Neural progenitor cell (in vitro differentiated cells): Measurements from ENCODE around the gene PDE6B. TPM values are rescaled to one million over a fixed set of nuclear protein-coding genes. Genes with fewer than 3 reads are reported as not detected.
A peak's percentile ranks its signal among the peaks of the same experiment; 100 is the strongest.

Experiments
- DNase-seq: peaks from one replicate; pipeline ENCODE4 v3.0.0-alpha.2; 2016; ENCODE audit warnings: low spot score
- H2AFZ ChIP-seq: fragments of 200-600 bp; sonication (generic); replicated peaks from 2 replicates; pipeline ENCODE4 v1.6.1; 2016; ENCODE audit warnings: antibody characterized with exemption
- H3F3A ChIP-seq: fragments of 200-600 bp; sonication (generic); 2 replicates; pipeline ENCODE4 v1.6.1; 2016; ENCODE audit warnings: antibody characterized with exemption, low read depth
- H3K27ac ChIP-seq: fragments of 200-600 bp; sonication (generic); 2 replicates; pipeline ENCODE4 v1.5.1; 2016; ENCODE audit warnings: mild to moderate bottlenecking
- H3K27me3 ChIP-seq: fragments of 200-600 bp; sonication (generic); 2 replicates; pipeline ENCODE4 v1.6.1; 2016; ENCODE audit warnings: mild to moderate bottlenecking, moderate library complexity
- H3K36me3 ChIP-seq: fragments of 200-600 bp; sonication (generic); 2 replicates; pipeline ENCODE4 v1.5.1; 2016
- H3K4me1 ChIP-seq: fragments of 200-600 bp; sonication (generic); 2 replicates; pipeline ENCODE4 v1.6.1; 2016; ENCODE audit warnings: mixed run types
- H3K4me2 ChIP-seq: fragments of 200-600 bp; sonication (generic); 2 replicates; pipeline ENCODE4 v1.6.1; 2016
- H3K4me3 ChIP-seq: fragments of 200-600 bp; sonication (generic); 2 replicates; pipeline ENCODE4 v1.5.1; 2016
- H3K79me2 ChIP-seq: fragments of 200-600 bp; sonication (generic); 2 replicates; pipeline ENCODE4 v1.6.1; 2016; ENCODE audit warnings: low read depth
- H3K9ac ChIP-seq: fragments of 200-600 bp; sonication (generic); 2 replicates; pipeline ENCODE4 v1.6.1; 2016
- H3K9me3 ChIP-seq: fragments of 200-600 bp; sonication (generic); 2 replicates; pipeline ENCODE4 v1.5.1; 2016; ENCODE audit warnings: low read depth
- H4K20me1 ChIP-seq: fragments of 200-600 bp; sonication (generic); 2 replicates; pipeline ENCODE4 v1.6.1; 2016; ENCODE audit warnings: low read depth
- H3K27ac Mint-ChIP-seq: 3 replicates; pipeline ENCODE4 v1.8.0; 2021; ENCODE audit warnings: mixed read lengths
- H3K27me3 Mint-ChIP-seq: 2 replicates; pipeline ENCODE4 v1.8.0; 2022; ENCODE audit warnings: low read depth, mild to moderate bottlenecking, inconsistent platforms, moderate library complexity, mixed read lengths; ENCODE audit not compliant: insufficient read depth
- H3K36me3 Mint-ChIP-seq: 3 replicates; pipeline ENCODE4 v1.8.0; 2021; ENCODE audit warnings: mixed read lengths
- H3K4me1 Mint-ChIP-seq: 3 replicates; pipeline ENCODE4 v1.8.0; 2021; ENCODE audit warnings: mixed read lengths
- H3K4me3 Mint-ChIP-seq: 3 replicates; pipeline ENCODE4 v1.8.0; 2021; ENCODE audit warnings: mild to moderate bottlenecking, moderate library complexity, mixed read lengths
- H3K9me3 Mint-ChIP-seq: 3 replicates; pipeline ENCODE4 v1.8.0; 2020; ENCODE audit warnings: mixed read lengths
- EZH2 ChIP-seq: fragments of 200-600 bp; sonication (generic); IDR thresholded peaks from 2 replicates; pipeline ENCODE4 v1.6.1; 2017; ENCODE audit warnings: antibody characterized with exemption, mild to moderate bottlenecking, moderate library complexity
- EZH2phosphoT487 ChIP-seq: fragments of 200-600 bp; sonication (generic); IDR thresholded peaks from 2 replicates; pipeline ENCODE4 v1.6.1; 2017; ENCODE audit warnings: antibody characterized with exemption
- total RNA-seq: library from RNA; depleted of rRNA; stranded (reverse); fragments of >200 nt; gene quantifications from 2 replicates; pipeline ENCODE4 v1.2.3, GENCODE V29; 2015; ENCODE audit warnings: low replicate concordance
- TF ChIP-seq, protein P1 (sequence below): fragments of 200-600 bp; sonication (generic); IDR thresholded peaks from 2 replicates; pipeline ENCODE4 v1.5.1; 2017; ENCODE audit warnings: antibody characterized with exemption, mild to moderate bottlenecking

PDE6B gene
- total RNA-seq, 1 donor from 2014 or later: 4.3 TPM

DNA sequence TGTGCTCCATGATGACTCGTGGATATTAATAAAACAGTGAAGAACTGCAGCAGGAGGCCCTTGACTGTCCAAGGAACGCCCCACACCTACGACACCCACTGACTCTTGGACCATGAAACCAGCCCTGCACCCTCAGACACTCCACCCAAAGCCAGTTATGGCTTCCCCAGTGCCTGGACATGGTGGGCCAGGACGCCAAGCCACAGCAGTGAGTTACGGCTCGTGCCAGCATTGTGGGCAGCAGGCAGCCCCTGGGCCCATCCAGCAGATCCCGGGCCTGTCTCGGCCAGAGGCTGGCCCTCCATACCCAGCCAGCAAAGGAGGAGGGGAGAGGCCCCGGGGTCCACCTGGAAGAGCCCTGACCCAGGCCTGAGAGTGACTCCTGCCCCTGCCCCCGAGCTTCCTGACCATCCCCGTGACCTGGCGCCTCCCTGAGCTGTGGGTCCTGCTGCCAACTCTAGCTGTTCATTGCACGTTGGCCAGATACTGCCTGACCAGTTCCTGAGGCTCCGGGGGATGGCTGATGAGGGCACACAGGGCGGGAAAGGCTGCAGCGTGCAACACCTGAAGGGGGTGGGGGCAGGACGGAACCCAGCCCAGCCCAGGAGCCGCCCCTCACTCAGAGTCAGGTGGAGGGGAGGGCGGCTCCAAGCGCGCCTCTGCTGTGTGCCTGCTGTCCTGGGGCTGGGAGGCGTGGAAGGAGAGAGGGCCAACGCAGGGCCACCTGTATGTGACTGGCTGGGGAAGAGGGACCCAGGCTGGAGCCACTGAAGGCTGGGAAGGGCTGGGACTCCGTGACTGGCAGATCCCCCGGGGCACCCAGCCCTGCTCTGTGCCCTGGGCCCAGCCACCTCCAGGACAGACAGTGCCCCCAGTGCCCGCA, 62.8 kb downstream of the PDE6B start:
- Histone ChIP-seq H3K9me3 (no peaks in the 10 kb centered on the region), H3K27me3 (peaks cover 3% of the 10 kb centered on the region), H3F3A (no peaks in the 10 kb centered on the region), H3K4me3 (peak overlapping the region; percentile 39), H4K20me1 (no peaks in the 10 kb centered on the region), H3K27ac (no peak overlapping the region), H2AFZ (peak overlapping the region; percentile 45), H3K36me3 (no peaks in the 10 kb centered on the region), H3K4me2 (peak overlapping the region; percentile 70), H3K9ac (no peak overlapping the region), H3K4me1 (peaks cover 11% of the 10 kb centered on the region), H3K79me2 (no peaks in the 10 kb centered on the region)
- no peak for DNase-seq
- H3K4me1 Mint-ChIP-seq: peaks cover 6% of the 10 kb centered on the region
- H3K9me3 Mint-ChIP-seq: peaks cover 3% of the 10 kb centered on the region
- no peak overlapping the region for H3K4me3 Mint-ChIP-seq
- H3K27me3 Mint-ChIP-seq: peaks cover 14% of the 10 kb centered on the region
- TF ChIP-seq EZH2phosphoT487 (no peak), EZH2 (no peak)
- TF ChIP-seq, protein P1, sequence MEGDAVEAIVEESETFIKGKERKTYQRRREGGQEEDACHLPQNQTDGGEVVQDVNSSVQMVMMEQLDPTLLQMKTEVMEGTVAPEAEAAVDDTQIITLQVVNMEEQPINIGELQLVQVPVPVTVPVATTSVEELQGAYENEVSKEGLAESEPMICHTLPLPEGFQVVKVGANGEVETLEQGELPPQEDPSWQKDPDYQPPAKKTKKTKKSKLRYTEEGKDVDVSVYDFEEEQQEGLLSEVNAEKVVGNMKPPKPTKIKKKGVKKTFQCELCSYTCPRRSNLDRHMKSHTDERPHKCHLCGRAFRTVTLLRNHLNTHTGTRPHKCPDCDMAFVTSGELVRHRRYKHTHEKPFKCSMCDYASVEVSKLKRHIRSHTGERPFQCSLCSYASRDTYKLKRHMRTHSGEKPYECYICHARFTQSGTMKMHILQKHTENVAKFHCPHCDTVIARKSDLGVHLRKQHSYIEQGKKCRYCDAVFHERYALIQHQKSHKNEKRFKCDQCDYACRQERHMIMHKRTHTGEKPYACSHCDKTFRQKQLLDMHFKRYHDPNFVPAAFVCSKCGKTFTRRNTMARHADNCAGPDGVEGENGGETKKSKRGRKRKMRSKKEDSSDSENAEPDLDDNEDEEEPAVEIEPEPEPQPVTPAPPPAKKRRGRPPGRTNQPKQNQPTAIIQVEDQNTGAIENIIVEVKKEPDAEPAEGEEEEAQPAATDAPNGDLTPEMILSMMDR: no peak
- no peaks in the 10 kb centered on the region for H3K36me3 Mint-ChIP-seq
- peak overlapping the region; percentile 50 for H3K27ac Mint-ChIP-seq

DNA sequence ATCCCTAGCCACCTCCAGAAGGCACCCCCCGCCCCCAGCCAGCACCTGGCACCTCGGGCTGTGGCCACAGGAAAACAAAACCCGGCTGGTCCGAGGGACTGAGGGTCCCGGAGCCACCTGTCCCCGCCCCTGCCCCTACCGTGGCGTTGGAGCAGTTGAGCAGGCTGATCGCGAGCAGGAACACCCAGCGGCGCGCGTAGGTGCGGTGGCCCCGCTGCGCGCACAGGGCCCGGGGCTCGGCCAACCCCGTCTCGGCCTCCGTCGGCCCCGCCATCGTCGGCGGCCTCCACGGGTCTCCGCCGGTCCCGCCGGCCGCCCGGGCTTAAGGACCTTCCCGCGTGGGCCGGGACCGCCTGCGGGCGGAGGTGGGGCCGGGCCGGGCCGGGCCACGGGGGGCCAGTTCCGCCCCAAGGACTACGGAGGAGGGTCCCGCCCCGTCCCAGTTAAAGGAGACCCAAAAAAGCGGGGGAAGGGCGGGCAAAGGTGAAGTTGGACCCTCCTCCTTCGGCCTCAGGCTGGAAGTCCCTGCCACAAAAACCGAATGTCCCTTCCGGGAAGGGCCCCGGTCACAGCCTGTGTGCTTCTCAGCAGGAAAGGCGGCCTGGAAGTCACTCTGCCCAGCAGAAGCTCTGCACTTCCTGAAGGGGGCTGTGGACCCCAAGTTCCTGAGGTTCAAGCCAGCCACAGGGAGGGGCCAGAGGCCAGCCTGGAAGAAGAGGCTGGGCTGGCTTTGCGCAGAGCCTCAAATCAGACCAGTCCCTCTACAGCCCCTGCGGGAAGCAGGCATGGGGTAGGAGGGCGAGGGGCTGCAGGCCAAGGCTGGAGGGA, 63.7 kb downstream of the PDE6B start, which contains the start of gene SLC49A3:
Gene SLC49A3 (minus strand): TSS at position 298 of the 828 bp plus-strand sequence. CDS start 24 bp downstream, at position 274.
- H4K20me1 ChIP-seq: no peaks in the 10 kb centered on the region
- peak; percentile 45 for DNase-seq
- H3K36me3 ChIP-seq: no peaks in the 10 kb centered on the region
- peaks cover 3% of the 10 kb centered on the region for H3K27me3 ChIP-seq
- H3K9me3 ChIP-seq: no peaks in the 10 kb centered on the region
- Mint-ChIP-seq H3K27me3 (peaks cover 19% of the 10 kb centered on the region), H3K27ac (peak within 1 kb of the TSS; percentile 50), H3K9me3 (peaks cover 3% of the 10 kb centered on the region), H3K36me3 (no peaks in the 10 kb centered on the region), H3K4me3 (no peak within 1 kb of the TSS), H3K4me1 (peaks cover 6% of the 10 kb centered on the region)
- peak within 1 kb of the TSS; percentile 70 for H3K4me2 ChIP-seq
- no peaks in the 10 kb centered on the region for H3K79me2 ChIP-seq
- H3K4me1 ChIP-seq: peaks cover 9% of the 10 kb centered on the region
- TF ChIP-seq EZH2 (no peak), EZH2phosphoT487 (peak; percentile 32)
- TF ChIP-seq, protein P1: peak; percentile 22
- peak within 1 kb of the TSS; percentile 45 for H2AFZ ChIP-seq
- no peak within 1 kb of the TSS for H3K27ac ChIP-seq
- H3K4me3 ChIP-seq: peak within 1 kb of the TSS; percentile 39
- H3F3A ChIP-seq: no peaks in the 10 kb centered on the region
- no peak within 1 kb of the TSS for H3K9ac ChIP-seq

DNA sequence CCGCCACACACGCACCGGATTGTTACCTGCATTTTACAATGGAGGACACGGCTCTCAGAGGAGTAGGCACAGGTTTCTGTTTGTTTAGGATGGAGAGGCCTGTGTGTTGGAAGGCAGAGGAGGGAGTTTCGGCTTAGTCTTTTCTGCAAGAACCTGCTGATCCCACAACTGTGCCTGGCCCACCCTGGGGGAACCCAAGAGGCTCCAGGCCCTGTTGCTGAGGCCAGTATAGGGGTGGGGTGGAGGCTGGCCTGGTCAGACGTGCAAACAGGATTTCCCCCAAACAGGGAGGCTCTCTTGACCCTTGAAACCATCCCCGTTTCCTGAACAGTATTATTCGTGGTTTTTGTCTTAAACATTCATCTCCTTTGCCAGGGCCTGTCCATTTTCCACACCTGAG, 64.3 kb downstream of the PDE6B start:
- Histone ChIP-seq H3K9ac (no peak overlapping the region), H3K36me3 (no peaks in the 10 kb centered on the region), H3F3A (no peaks in the 10 kb centered on the region), H3K4me1 (peaks cover 9% of the 10 kb centered on the region), H3K27me3 (peaks cover 3% of the 10 kb centered on the region), H4K20me1 (no peaks in the 10 kb centered on the region), H3K4me3 (peak overlapping the region; percentile 39), H3K27ac (no peak overlapping the region), H2AFZ (peak overlapping the region; percentile 45), H3K9me3 (no peaks in the 10 kb centered on the region), H3K4me2 (peak overlapping the region; percentile 70), H3K79me2 (no peaks in the 10 kb centered on the region)
- H3K27ac Mint-ChIP-seq: no peak overlapping the region
- H3K9me3 Mint-ChIP-seq: peaks cover 3% of the 10 kb centered on the region
- peaks cover 9% of the 10 kb centered on the region for H3K4me1 Mint-ChIP-seq
- H3K4me3 Mint-ChIP-seq: no peak overlapping the region
- DNase-seq: no peak
- no peaks in the 10 kb centered on the region for H3K36me3 Mint-ChIP-seq
- TF ChIP-seq EZH2phosphoT487 (no peak), EZH2 (no peak)
- TF ChIP-seq, protein P1: no peak
- H3K27me3 Mint-ChIP-seq: peaks cover 19% of the 10 kb centered on the region
